GM19351 (cell line): ENCODE results near the gene MORN1.

Experiments used
- ATAC-seq: cut with Tn5 transposase; IDR thresholded peaks from one replicate; pipeline ENCODE4 v1.9.1; 2021; ENCODE audit warnings: mild to moderate bottlenecking, moderate library complexity; ENCODE audit not compliant: unreplicated experiment

The MORN1 gene

GRCh38 chr1:2353551-2354438 lies 37.6 kb downstream of the MORN1 start:
- no peak for ATAC-seq

GRCh38 chr1:2352897-2353550 lies 38.3 kb downstream of the MORN1 start:
- ATAC-seq = no peak

DNA sequence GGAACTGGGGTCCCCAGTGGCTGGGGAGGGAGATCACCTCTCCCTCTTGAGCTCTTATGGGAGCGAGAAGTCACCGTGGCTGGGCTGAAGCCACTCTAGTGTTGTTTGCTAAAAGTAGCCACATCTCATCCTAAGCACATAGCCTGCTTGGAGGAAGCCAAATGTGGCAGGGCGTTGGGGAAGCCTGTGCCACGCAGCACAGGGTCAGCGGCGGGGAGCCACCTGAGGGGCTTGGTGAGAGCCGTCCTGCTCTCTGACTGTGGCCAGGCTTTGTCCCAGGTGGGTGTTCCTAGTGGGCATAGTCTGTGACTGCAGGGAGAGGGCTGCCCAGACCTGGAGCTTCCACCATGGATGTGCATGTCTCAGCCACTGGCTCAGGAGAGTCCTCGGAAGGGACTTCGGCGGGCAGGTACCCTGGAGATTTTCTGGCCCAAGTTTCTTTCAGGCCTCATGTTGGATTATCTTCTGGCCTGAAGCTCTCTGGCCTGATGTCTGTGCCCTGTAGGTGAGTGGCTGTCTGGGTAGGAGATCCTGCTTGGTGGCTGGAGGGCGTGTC lies 38.9 kb downstream of the MORN1 start:
- no peak for ATAC-seq

GRCh38 chr1:2351723-2352122 lies 39.6 kb downstream of the MORN1 start:
- no peak for ATAC-seq

DNA sequence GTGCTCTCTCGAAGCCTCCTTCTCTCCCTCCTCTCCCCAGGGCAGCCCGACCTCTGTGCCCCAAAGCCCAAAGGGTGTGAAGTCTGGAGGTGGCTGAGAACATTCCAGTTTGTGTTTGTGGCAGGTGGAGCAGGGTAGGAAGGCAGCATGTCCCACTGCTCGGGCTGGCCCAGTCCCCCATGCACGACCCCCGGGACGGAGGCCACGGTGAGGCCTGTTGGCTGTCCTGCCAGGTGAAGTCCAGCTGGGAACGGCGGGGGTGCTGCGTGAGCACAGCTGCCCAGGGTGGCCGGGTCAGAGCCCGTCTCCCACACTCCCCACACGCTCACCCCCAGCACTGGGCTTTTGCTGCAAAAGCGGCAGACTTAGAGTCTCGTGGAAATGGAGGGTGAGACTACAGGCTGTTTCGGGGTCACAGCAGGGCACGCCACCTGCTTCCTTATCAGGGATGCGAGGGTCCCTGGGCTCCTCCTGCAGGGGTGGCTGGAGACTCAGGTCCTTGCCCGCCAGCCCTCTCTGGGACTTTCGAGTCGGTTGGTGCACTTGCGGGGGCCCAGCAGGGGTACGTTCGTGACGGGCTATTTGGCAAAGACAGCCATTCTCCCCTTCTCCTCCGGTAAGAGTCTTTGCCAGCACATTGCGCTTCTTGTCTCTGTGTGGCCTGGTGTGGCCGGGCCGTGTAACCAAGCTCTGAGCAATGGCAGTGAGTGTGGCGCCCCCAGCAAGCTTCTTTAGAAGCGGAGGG lies 40.3 kb downstream of the MORN1 start:
- ATAC-seq = no peak

DNA sequence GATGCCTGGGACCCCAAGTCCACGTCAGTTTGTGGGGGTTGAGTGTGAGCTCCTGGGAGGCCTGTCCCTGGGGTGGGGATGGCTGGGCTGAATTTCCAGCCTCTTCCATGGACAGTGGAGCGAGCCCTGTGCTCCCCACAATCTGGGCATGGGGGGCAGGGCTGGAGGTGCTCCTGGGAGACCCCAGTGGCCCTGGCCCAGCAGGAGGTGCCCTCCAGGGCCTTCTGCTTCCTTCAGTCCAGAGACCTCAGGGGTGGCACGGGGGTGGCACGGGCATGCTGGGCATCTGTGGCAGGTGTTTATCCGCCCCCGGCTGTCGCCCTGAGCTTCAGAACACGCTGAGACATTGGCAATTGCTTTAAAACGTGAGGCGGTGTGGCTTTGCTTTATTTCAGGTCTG lies 40.9 kb downstream of the MORN1 start:
- ATAC-seq = no peak

- ATAC-seq = no peak
Measured at GRCh38 chr1:2349806-2350205, 41.5 kb downstream of the MORN1 start.

GRCh38 chr1:2348346-2349325 lies 42.7 kb downstream of the MORN1 start:
- no peak for ATAC-seq

DNA sequence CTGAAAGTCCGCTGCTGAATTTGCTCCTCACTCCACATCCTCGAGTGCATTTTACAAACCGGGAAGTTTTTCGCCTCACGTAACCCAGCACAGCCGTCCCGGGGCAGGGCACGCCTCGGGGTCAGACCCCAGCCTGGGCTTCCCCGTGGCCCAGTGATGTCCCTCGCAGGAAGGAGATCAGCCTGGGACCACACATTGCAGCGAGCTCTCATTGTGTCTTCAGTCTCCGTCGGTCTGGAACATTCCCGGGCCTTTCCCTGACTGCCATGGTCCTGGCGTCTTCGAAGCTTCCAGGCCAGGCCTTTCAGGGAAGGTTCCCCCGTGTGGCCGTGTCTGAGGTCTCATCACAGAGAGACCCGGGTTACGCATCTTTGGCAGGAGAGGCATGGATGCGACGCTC lies 43.5 kb downstream of the MORN1 start:
- no peak for ATAC-seq

DNA sequence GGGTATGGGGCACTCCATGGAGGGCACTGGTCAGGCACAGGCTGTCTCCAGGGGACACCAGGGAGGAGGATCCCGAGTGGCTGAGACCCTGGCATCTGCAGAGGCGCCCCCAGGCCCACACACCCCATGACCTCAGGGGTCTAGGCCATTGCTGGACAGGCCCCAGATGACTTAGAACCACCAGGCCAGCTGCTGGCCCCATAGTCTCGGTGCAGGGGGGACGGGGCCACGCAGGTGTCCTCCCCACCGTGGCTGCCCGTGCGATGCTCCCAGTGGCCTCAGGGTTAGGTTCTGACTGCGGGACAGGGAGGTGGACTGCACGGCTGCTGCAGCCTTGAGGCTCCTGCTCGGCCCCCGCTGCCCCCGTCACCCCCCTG lies 44.0 kb downstream of the MORN1 start:
- ATAC-seq = no peak

- ATAC-seq = no peak
Measured at GRCh38 chr1:2346691-2347408, 44.5 kb downstream of the MORN1 start.

DNA sequence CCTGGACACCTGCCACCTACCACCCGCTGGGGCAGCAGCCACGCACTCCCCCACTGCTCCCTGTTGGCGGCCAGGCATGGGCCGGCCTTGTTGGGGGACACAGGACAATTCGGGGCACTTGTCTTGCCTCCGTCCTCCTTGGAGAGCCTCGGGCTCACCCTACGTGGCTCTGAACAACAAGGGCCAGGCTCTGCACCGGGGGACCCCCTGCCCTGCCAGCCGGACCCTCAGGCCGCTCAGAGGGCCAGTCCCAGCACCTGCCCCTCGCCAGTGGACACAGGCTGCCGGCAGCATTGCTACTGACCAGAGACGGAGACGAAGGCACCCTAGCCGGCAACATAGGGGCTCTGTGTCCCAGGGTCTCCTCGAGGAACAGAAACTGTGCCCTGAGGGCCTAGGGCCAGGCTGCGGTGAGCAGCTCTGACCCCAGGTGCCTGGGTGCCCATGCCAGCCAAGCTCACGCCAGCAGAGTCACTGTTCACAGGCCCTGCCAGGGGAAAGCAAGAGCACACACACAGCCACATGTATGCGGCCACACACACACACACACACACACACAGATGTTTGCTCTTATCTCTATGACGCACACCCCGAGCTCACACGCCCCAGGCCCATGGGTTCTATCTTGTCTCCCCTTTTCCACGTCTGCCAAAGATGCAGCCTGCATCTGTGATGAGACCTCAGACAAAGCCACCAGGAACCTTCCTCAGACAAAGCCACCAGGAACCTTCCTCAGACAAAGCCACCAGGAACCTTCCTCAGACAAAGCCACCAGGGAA lies 45.9 kb downstream of the MORN1 start:
- no peak for ATAC-seq

- ATAC-seq = no peak
Measured at GRCh38 chr1:2344744-2345296, 46.5 kb downstream of the MORN1 start.

- no peak for ATAC-seq
Measured at GRCh38 chr1:2344121-2344681, 47.2 kb downstream of the MORN1 start.

GRCh38 chr1:2343023-2343935 lies 48.1 kb downstream of the MORN1 start:
- ATAC-seq = no peak

DNA sequence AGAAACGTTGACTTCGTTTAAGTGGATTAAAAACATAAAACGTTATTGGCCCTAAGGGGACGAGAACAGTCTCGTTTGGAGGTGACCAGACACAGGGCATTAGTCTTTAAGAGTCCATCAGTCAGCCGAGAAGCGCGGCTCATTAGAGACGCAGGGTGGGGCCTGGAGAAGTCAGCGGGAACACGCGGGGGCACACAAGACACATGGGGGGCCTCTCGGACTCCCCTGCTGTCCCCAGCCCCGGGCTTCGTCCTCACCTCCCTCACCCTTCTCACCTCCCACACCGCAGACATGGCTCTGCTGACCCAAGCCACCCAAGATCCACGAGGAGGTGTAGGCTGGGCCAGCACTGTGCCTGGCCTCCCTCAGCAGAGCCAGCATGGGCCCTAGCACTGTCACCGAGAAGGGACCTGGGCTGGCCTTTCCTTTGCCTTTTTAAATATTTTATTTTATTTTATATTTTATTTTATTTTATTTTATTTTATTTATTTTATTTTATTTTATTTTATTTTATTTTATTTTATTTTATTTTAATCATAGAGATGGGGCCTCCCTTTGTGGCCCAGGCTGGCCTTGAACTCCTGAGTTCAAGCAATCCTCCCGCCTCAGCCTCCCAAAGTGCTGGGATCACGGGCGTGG lies 48.9 kb downstream of the MORN1 start:
- no peak for ATAC-seq
